HepG2 (cell line): Measurements from ENCODE around the gene NUP153. TPM values are rescaled to one million over a fixed set of nuclear protein-coding genes. Genes with fewer than 3 reads are reported as not detected.

Experiments
- ASH2L ChIP-seq: fragments of 300-600, 200-600 bp; sonication (generic); IDR thresholded peaks from 2 replicates; pipeline ENCODE4 v1.7.0; 2017; ENCODE audit warnings: low read depth, mild to moderate bottlenecking, moderate library complexity, mixed read lengths, low read length; ENCODE audit not compliant: insufficient read length
- ESRRA ChIP-seq: sonication (generic); formaldehyde crosslinking; IDR thresholded peaks from 2 replicates; pipeline ENCODE4 v1.5.1; 2020; ENCODE audit warnings: mild to moderate bottlenecking, low read depth, missing genetic modification reagents
- HIC2 ChIP-seq: sonication (generic); formaldehyde crosslinking; IDR thresholded peaks from 2 replicates; pipeline ENCODE4 v1.9.0; 2022; ENCODE audit warnings: low read depth, missing genetic modification reagents
- HNRNPH1 ChIP-seq: fragments of 200-400 bp; formaldehyde crosslinking; optimal IDR thresholded peaks from 2 replicates; pipeline ENCODE3; 2017; ENCODE audit warnings: mild to moderate bottlenecking, low read depth, low read length
- MAFG ChIP-seq: sonication (generic); formaldehyde crosslinking; IDR thresholded peaks from 2 replicates; pipeline ENCODE4 v1.5.1; 2020; ENCODE audit warnings: mild to moderate bottlenecking, missing genetic modification reagents
- MYC ChIP-seq: sonication (generic); formaldehyde crosslinking; IDR thresholded peaks from 2 replicates; pipeline ENCODE4 v1.9.0; 2021; ENCODE audit warnings: missing genetic modification reagents, borderline replicate concordance
- MYNN ChIP-seq: sonication (generic); formaldehyde crosslinking; IDR thresholded peaks from 2 replicates; pipeline ENCODE4 v1.4.0; 2020; ENCODE audit warnings: mild to moderate bottlenecking, low read depth, missing genetic modification reagents
- NCOA1 ChIP-seq: sonication (generic); formaldehyde crosslinking; IDR thresholded peaks from 2 replicates; pipeline ENCODE4 v1.9.0; 2021; ENCODE audit warnings: missing genetic modification reagents
- NFE2L2 ChIP-seq: fragments of 150-350 bp; IDR thresholded peaks from 2 replicates; pipeline ENCODE4 v1.6.1; 2014; ENCODE audit warnings: low read length
- NFIC ChIP-seq: IDR thresholded peaks from 2 replicates; pipeline ENCODE4 v1.6.1; 2012; ENCODE audit warnings: mild to moderate bottlenecking, low read length, inconsistent platforms
- RCOR2 ChIP-seq: IDR thresholded peaks from 2 replicates; pipeline ENCODE4 v1.6.1; 2016; ENCODE audit warnings: missing biosample characterization, missing genetic modification reagents
- REPIN1 ChIP-seq: sonication (generic); formaldehyde crosslinking; IDR thresholded peaks from 2 replicates; pipeline ENCODE4 v1.8.0; 2022; ENCODE audit warnings: missing genetic modification reagents, low read depth, mild to moderate bottlenecking, borderline replicate concordance
- SNAPC2 ChIP-seq: sonication (generic); formaldehyde crosslinking; IDR thresholded peaks from 2 replicates; pipeline ENCODE4 v1.8.1; 2022; ENCODE audit warnings: mild to moderate bottlenecking, missing genetic modification reagents
- SP1 ChIP-seq, 2 experiments: fragments of 450-650 bp in 1 of 2; sonication (generic) in 1 of 2; formaldehyde crosslinking in 1 of 2; IDR thresholded peaks; 2 replicates each; pipeline versions ENCODE4 v1.4.0 to v1.6.1; 2016 to 2020; ENCODE audit warnings: missing genetic modification reagents in 1 of 2
- TCF7 ChIP-seq: sonication (generic); IDR thresholded peaks from 2 replicates; pipeline ENCODE4 v1.6.1; 2016; ENCODE audit warnings: antibody characterized with exemption, low read depth
- TCF7L2 ChIP-seq: IDR thresholded peaks from 2 replicates; pipeline ENCODE4 v1.6.1; 2011; ENCODE audit warnings: mild to moderate bottlenecking, low read depth, low read length, moderate library complexity
- ZFYVE20 ChIP-seq: sonication (generic); formaldehyde crosslinking; IDR thresholded peaks from 2 replicates; pipeline ENCODE4 v1.8.0; 2023; ENCODE audit warnings: low read depth, mild to moderate bottlenecking, moderate library complexity, missing genetic modification reagents, borderline replicate concordance
- ZNF383 ChIP-seq: sonication (generic); formaldehyde crosslinking; IDR thresholded peaks from 2 replicates; pipeline ENCODE4 v1.4.0; 2020; ENCODE audit warnings: missing genetic modification reagents, mild to moderate bottlenecking, borderline replicate concordance
- ZNF577 ChIP-seq: sonication (generic); formaldehyde crosslinking; IDR thresholded peaks from 2 replicates; pipeline ENCODE4 v1.4.0; 2020; ENCODE audit warnings: mild to moderate bottlenecking, low read depth, missing genetic modification reagents, borderline replicate concordance
- ZNF788 ChIP-seq: sonication (generic); formaldehyde crosslinking; IDR thresholded peaks from 2 replicates; pipeline ENCODE4 v1.5.0; 2020; ENCODE audit warnings: mild to moderate bottlenecking, missing genetic modification reagents, borderline replicate concordance
- ZUFSP ChIP-seq: sonication (generic); formaldehyde crosslinking; IDR thresholded peaks from 2 replicates; pipeline ENCODE4 v1.9.0; 2021; ENCODE audit warnings: missing genetic modification reagents, mild to moderate bottlenecking, borderline replicate concordance
- polyA plus RNA-seq, 8 experiments: library from polyadenylated mRNA; depleted of rRNA in 3 of 8; stranded (reverse) in 7 of 8; unstranded in 1 of 8; fragments of >200 nt; fragmentation: Illumina TruSeq in 4 of 8; extraction: Trizol in 4 of 8; gene quantifications; 2 replicates each; pipeline versions ENCODE4 v1.2.1 to v1.2.3, GENCODE V29; 2011 to 2016; ENCODE audit warnings: low read depth in 4 of 8, missing spikeins in 1 of 8, mixed read lengths in 1 of 8; ENCODE audit not compliant: insufficient read depth in 1 of 8
- total RNA-seq, 5 experiments: library from RNA; depleted of rRNA; stranded (reverse); fragments of >200 nt; fragmentation: Illumina TruSeq; extraction: Trizol; gene quantifications; 2 replicates each; pipeline ENCODE4 v1.2.3, GENCODE V29; 2016; ENCODE audit warnings: low read depth in 1 of 5
- TF ChIP-seq, protein P1 (sequence below): sonication (generic); formaldehyde crosslinking; IDR thresholded peaks from 2 replicates; pipeline ENCODE4 v1.4.0; 2020; ENCODE audit warnings: mild to moderate bottlenecking, missing genetic modification reagents
- TF ChIP-seq, protein P2 (sequence below): sonication (generic); formaldehyde crosslinking; IDR thresholded peaks from 2 replicates; pipeline ENCODE4 v1.4.0; 2020; ENCODE audit warnings: missing genetic modification reagents
- TF ChIP-seq, protein P3 (sequence below): fragments of 450-650 bp; IDR thresholded peaks from 2 replicates; pipeline ENCODE4 v1.6.1; 2017

Gene NUP153
- total and polyA plus RNA-seq, 2 of the 13 experiments (the other 11 are each of a cell fraction or from before 2014, with no cell fraction given), result 29.8 to 55.2 TPM

DNA sequence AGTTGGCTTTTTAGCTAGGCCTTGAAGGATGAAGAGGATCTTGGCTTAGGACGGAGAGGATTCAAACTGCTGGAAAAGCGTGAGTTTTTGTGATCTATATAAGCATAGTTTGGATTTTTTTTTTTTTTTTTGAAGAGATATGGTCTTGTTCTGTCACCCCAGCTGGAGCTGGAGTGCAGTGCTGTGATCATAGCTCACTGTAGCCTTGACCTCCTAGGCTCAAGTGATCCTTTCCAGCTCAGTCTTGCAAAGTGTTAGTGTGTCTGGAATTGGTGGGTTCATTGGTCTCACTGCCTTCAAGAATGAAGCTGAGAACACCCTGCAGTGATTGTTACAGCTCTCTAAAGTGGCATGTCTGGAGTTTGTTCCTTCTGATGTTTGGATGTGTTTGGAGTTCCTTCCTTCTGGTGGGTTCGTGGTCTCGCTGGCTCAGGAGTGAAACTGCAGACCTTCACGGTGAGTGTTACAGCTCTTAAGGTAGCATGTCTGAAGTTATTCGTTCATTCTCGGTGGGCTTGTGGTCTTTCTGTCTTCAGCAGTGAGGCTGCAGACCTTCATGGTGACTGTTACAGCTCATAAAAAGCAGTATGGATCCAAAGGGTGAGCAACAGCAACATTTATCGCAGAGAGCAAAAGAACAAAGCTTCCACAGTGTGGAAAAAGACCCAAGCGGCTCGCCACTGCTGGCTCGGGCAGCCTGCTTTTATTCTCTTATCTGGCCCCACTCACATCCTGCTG is 37.5 kb upstream of the NUP153 start (continued):
- no peak for TF ChIP-seq ASH2L
- no peak for TF ChIP-seq ZUFSP
- TF ChIP-seq MYNN (CRISPR knock-in tag), result no peak
- TF ChIP-seq TCF7L2, result no peak
- no peak for TF ChIP-seq ZFYVE20
- TF ChIP-seq RCOR2 (CRISPR knock-in tag), result no peak
- TF ChIP-seq, protein P1, sequence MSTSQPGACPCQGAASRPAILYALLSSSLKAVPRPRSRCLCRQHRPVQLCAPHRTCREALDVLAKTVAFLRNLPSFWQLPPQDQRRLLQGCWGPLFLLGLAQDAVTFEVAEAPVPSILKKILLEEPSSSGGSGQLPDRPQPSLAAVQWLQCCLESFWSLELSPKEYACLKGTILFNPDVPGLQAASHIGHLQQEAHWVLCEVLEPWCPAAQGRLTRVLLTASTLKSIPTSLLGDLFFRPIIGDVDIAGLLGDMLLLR, result no peak
- no peak for TF ChIP-seq ZNF788
- no peak for TF ChIP-seq HNRNPH1
- no peak for TF ChIP-seq REPIN1 (CRISPR knock-in tag)
- TF ChIP-seq, protein P2, sequence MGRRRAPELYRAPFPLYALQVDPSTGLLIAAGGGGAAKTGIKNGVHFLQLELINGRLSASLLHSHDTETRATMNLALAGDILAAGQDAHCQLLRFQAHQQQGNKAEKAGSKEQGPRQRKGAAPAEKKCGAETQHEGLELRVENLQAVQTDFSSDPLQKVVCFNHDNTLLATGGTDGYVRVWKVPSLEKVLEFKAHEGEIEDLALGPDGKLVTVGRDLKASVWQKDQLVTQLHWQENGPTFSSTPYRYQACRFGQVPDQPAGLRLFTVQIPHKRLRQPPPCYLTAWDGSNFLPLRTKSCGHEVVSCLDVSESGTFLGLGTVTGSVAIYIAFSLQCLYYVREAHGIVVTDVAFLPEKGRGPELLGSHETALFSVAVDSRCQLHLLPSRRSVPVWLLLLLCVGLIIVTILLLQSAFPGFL (CRISPR knock-in tag), result no peak
- TF ChIP-seq ZNF383, result no peak
- TF ChIP-seq, protein P3, sequence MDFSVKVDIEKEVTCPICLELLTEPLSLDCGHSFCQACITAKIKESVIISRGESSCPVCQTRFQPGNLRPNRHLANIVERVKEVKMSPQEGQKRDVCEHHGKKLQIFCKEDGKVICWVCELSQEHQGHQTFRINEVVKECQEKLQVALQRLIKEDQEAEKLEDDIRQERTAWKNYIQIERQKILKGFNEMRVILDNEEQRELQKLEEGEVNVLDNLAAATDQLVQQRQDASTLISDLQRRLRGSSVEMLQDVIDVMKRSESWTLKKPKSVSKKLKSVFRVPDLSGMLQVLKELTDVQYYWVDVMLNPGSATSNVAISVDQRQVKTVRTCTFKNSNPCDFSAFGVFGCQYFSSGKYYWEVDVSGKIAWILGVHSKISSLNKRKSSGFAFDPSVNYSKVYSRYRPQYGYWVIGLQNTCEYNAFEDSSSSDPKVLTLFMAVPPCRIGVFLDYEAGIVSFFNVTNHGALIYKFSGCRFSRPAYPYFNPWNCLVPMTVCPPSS, result no peak
- no peak for TF ChIP-seq MAFG (CRISPR knock-in tag)
- TF ChIP-seq ESRRA (CRISPR knock-in tag), result no peak
- no peak for TF ChIP-seq SNAPC2
- TF ChIP-seq NCOA1 (CRISPR knock-in tag), result no peak
- no peak for TF ChIP-seq MYC (CRISPR knock-in tag)
- TF ChIP-seq NFE2L2, result no peak
- no peak for TF ChIP-seq HIC2 (CRISPR knock-in tag)
- TF ChIP-seq NFIC, result no peak
- TF ChIP-seq SP1 (IDR thresholded peaks at IDR 0.05), result no peak
- TF ChIP-seq SP1 (CRISPR knock-in tag; IDR thresholded peaks at IDR 0.05), result no peak
- TF ChIP-seq TCF7, result no peak
- no peak for TF ChIP-seq ZNF577 (CRISPR knock-in tag)
